HK-2 (cell line): ENCODE measurements around the gene AHRR.
"Not testable (repeated sequence)": the region's sequence is repeated elsewhere in the genome, so short reads cannot be mapped to it uniquely, and the experiment has no call there.

Experiments
- DNase-seq: peaks from one replicate; pipeline ENCODE4 v3.0.0-alpha.2; 2018; ENCODE audit not compliant: unreplicated experiment

The AHRR gene

GRCh38 chr5:305459-305858 lies 16.1 kb upstream of the AHRR start:
- DNase-seq = no peak

- DNase-seq = no peak
These were observed 15.3 kb upstream of the AHRR start for GRCh38 chr5:306011-306805.

GRCh38 chr5:307306-307705 lies 14.2 kb upstream of the AHRR start:
- DNase-seq = no peak

GRCh38 chr5:307794-308579 lies 13.5 kb upstream of the AHRR start:
- no peak for DNase-seq

- DNase-seq = peak; percentile 48
These were observed 12.7 kb upstream of the AHRR start for GRCh38 chr5:308672-309271.

GRCh38 chr5:309831-310230 lies 11.7 kb upstream of the AHRR start:
- not testable (repeated sequence) for DNase-seq

- DNase-seq = no peak
These were observed 11.0 kb upstream of the AHRR start for GRCh38 chr5:310516-310915.

- no peak for DNase-seq
These were observed 10.5 kb upstream of the AHRR start for GRCh38 chr5:310941-311434.

- DNase-seq = no peak
These were observed 9.6 kb upstream of the AHRR start for GRCh38 chr5:311963-312362.

- no peak for DNase-seq
These were observed 8.7 kb upstream of the AHRR start for GRCh38 chr5:312845-313244.

- DNase-seq = no peak
These were observed 8.2 kb upstream of the AHRR start for GRCh38 chr5:313265-313664.

- DNase-seq = no peak
These were observed 7.6 kb upstream of the AHRR start for GRCh38 chr5:313806-314376.

GRCh38 chr5:314676-315487 lies 6.6 kb upstream of the AHRR start:
- DNase-seq = no peak

- no peak for DNase-seq
These were observed 5.9 kb upstream of the AHRR start for GRCh38 chr5:315488-316209.

GRCh38 chr5:316210-317085 lies 5.1 kb upstream of the AHRR start:
- DNase-seq = no peak

GRCh38 chr5:317086-317811 lies 4.3 kb upstream of the AHRR start:
- no peak for DNase-seq

- DNase-seq = peak; percentile 89
These were observed 3.1 kb upstream of the AHRR start for GRCh38 chr5:318341-318897.

- no peak for DNase-seq
These were observed 2.4 kb upstream of the AHRR start for GRCh38 chr5:318931-319601.
